GM06990 (cell line): ENCODE results near the gene RGS10.

Experiments used
- DNase-seq: peaks from one replicate; pipeline ENCODE4 v3.0.0-alpha.2; 2011; ENCODE audit not compliant: insufficient read length; ENCODE audit errors: extremely low read depth
- H3K27me3 ChIP-seq: replicated peaks from 2 replicates; pipeline ENCODE4 v1.6.0; 2011; ENCODE audit warnings: low read length; ENCODE audit not compliant: control insufficient read depth, insufficient read depth
- H3K36me3 ChIP-seq: 2 replicates; pipeline ENCODE4 v1.5.1; 2011; ENCODE audit warnings: low read length; ENCODE audit not compliant: control insufficient read depth, insufficient read depth
- H3K4me3 ChIP-seq: replicated peaks from 2 replicates; pipeline ENCODE4 v1.5.1; 2011; ENCODE audit warnings: low read depth, mild to moderate bottlenecking, control low read depth, low read length
- TF ChIP-seq, protein P1 (sequence below): IDR thresholded peaks from 2 replicates; pipeline ENCODE4 v1.5.1; 2011; ENCODE audit warnings: low read length, control low read depth, mild to moderate bottlenecking, inconsistent platforms; ENCODE audit not compliant: insufficient read depth, poor library complexity, severe bottlenecking

RGS10 gene

GRCh38 chr10:119489991-119490326, 52.6 kb downstream of the RGS10 start:
- DNase-seq: no peak
- no peak overlapping the region for H3K4me3 ChIP-seq
- H3K27me3 ChIP-seq: no peaks in the 10 kb centered on the region
- H3K36me3 ChIP-seq: no peaks in the 10 kb centered on the region
- TF ChIP-seq, protein P1, sequence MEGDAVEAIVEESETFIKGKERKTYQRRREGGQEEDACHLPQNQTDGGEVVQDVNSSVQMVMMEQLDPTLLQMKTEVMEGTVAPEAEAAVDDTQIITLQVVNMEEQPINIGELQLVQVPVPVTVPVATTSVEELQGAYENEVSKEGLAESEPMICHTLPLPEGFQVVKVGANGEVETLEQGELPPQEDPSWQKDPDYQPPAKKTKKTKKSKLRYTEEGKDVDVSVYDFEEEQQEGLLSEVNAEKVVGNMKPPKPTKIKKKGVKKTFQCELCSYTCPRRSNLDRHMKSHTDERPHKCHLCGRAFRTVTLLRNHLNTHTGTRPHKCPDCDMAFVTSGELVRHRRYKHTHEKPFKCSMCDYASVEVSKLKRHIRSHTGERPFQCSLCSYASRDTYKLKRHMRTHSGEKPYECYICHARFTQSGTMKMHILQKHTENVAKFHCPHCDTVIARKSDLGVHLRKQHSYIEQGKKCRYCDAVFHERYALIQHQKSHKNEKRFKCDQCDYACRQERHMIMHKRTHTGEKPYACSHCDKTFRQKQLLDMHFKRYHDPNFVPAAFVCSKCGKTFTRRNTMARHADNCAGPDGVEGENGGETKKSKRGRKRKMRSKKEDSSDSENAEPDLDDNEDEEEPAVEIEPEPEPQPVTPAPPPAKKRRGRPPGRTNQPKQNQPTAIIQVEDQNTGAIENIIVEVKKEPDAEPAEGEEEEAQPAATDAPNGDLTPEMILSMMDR: no peak

DNA sequence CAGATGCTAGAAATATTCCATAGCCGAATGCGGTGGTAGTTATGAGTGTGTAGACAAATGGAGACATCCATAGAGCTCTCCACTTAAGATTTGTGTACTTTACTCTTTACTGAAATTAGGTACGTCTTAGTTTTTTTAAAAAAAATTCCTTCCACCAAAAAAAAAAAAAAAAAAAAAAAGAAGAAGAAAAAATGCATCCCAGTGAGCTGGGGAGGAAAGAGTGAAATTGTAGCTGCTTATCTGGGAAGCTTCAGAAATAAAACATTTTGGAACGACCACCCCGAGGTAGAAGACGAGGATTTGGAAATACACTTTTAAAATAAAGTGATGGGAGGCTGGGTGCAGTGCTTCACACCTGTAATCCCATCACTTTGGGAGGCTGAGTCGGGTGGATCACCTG, 53.8 kb downstream of the RGS10 start:
- H3K4me3 ChIP-seq: no peak overlapping the region
- H3K36me3 ChIP-seq: no peaks in the 10 kb centered on the region
- H3K27me3 ChIP-seq: no peaks in the 10 kb centered on the region
- no peak for DNase-seq
- TF ChIP-seq, protein P1: no peak

GRCh38 chr10:119483839-119484238, 58.7 kb downstream of the RGS10 start:
- no peaks in the 10 kb centered on the region for H3K27me3 ChIP-seq
- no peaks in the 10 kb centered on the region for H3K36me3 ChIP-seq
- H3K4me3 ChIP-seq: no peak overlapping the region
- TF ChIP-seq, protein P1: no peak
- DNase-seq: no peak

GRCh38 chr10:119483001-119483400, 59.5 kb downstream of the RGS10 start:
- no peaks in the 10 kb centered on the region for H3K27me3 ChIP-seq
- H3K36me3 ChIP-seq: no peaks in the 10 kb centered on the region
- no peak for DNase-seq
- TF ChIP-seq, protein P1: no peak
- no peak overlapping the region for H3K4me3 ChIP-seq

DNA sequence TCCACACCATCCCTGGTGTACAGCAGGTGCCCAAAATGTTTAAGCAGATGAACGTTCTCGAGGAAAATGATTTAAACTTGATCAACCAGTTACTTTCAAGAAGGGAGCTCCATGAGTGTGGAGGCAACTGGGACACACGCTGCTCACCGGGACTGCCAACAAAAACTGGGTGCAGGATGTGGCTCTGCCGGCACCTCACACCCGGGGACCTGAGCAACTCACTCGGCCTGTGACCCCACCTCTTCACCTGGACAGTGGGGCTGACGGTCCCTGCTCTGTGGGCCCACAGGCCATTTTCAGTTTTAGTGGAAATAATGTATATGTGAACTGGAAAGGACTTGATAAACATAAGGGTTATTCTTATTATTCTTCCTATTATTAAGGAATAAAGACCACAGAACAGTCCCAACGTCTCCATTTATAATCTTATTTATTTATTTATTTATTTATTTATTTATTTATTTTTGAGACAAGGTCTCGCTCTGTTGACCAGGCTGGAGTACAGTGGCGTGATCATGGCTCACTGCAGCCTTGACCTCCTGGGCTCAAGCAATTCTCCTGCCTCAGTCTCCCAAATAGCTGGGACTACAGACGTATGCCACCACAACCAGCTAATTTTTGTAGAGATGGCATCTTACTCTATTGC, 60.6 kb downstream of the RGS10 start:
- no peaks in the 10 kb centered on the region for H3K36me3 ChIP-seq
- H3K27me3 ChIP-seq: no peaks in the 10 kb centered on the region
- no peak for DNase-seq
- TF ChIP-seq, protein P1: no peak
- no peak overlapping the region for H3K4me3 ChIP-seq

DNA sequence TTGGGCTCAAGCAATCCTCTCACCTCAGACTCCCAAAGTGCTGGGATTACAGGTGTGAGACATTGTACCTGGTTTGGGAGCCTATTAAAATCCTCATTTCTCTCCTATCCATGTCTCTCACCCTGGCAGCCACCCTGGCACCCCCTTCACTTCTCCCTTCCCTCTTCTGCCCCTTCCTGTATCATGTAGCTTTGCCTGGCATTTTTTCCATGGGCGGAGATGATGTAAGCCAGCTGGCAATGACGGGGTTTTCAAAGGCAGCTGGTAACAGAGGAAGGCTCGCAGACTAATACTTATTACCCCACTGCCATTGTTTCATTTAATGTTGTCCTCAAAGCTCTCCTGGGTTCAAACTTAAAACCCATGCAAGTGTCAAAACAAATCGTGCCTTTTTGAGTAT, 61.9 kb downstream of the RGS10 start:
- TF ChIP-seq, protein P1: no peak
- no peak for DNase-seq
- H3K27me3 ChIP-seq: no peaks in the 10 kb centered on the region

More for the DNA sequence above, 61.9 kb downstream of the RGS10 start:
- Histone ChIP-seq H3K4me3 (no peak overlapping the region), H3K36me3 (no peaks in the 10 kb centered on the region)
